WTC11 (cell line): ENCODE measurements around the gene ATP6AP1. TPM values are rescaled to one million over a fixed set of nuclear protein-coding genes. Genes with fewer than 3 reads are reported as not detected.

Experiments
- ATAC-seq: fragments of 200-7000 bp; cut with Tn5 transposase; 2 replicates; pipeline ENCODE4 v1.10.0; 2021; ENCODE audit warnings: mild to moderate bottlenecking, moderate library complexity
- CTCF ChIA-PET: fragments of 300-600 bp; sonication (Branson Sonifier 250); formaldehyde crosslinking; loops from one replicate; lab custom pipeline; 2021; ENCODE audit warnings: antibody characterized with exemption; lab: Charles Lee
- POLR2A ChIA-PET: fragments of 350-600 bp; sonication (Branson Sonifier 250); formaldehyde crosslinking; loops from one replicate; lab custom pipeline; 2021; ENCODE audit warnings: antibody characterized with exemption; lab: Charles Lee
- DNase-seq: peaks from one replicate; pipeline ENCODE4 v3.0.0; 2021; ENCODE audit warnings: low spot score
- H3K27ac Mint-ChIP-seq: 2 replicates; pipeline ENCODE4 v1.8.0; 2021; ENCODE audit warnings: mixed read lengths
- H3K27me3 Mint-ChIP-seq: 2 replicates; pipeline ENCODE4 v1.8.0; 2021; ENCODE audit warnings: low read depth, mild to moderate bottlenecking, moderate library complexity, mixed read lengths
- H3K36me3 Mint-ChIP-seq: 2 replicates; pipeline ENCODE4 v1.8.0; 2021; ENCODE audit warnings: mixed read lengths
- H3K4me1 Mint-ChIP-seq: 2 replicates; pipeline ENCODE4 v1.8.0; 2022; ENCODE audit warnings: mixed read lengths
- H3K4me3 Mint-ChIP-seq: 2 replicates; pipeline ENCODE4 v1.8.0; 2021; ENCODE audit warnings: mild to moderate bottlenecking, moderate library complexity, mixed read lengths
- H3K9me3 Mint-ChIP-seq: 2 replicates; pipeline ENCODE4 v1.8.0; 2021; ENCODE audit warnings: mixed read lengths
- AR ChIP-seq: fragments of 250-450 bp; sonication (Bioruptor Pico); IDR thresholded peaks from 2 replicates; pipeline ENCODE4 v1.9.0; 2021; ENCODE audit warnings: mild to moderate bottlenecking
- CBFB ChIP-seq: sonication (generic); formaldehyde crosslinking; IDR thresholded peaks from 2 replicates; pipeline ENCODE4 v1.8.1; 2022; ENCODE audit warnings: mild to moderate bottlenecking, low read depth, missing genetic modification reagents
- ESRRA ChIP-seq: sonication (generic); formaldehyde crosslinking; IDR thresholded peaks from 2 replicates; pipeline ENCODE4 v1.8.1; 2022; ENCODE audit warnings: mild to moderate bottlenecking, missing genetic modification reagents, borderline replicate concordance
- KAT7 ChIP-seq: sonication (generic); formaldehyde crosslinking; IDR thresholded peaks from 2 replicates; pipeline ENCODE4 v1.8.1; 2023; ENCODE audit warnings: missing genetic modification reagents, mild to moderate bottlenecking, borderline replicate concordance
- MAX ChIP-seq: sonication (generic); formaldehyde crosslinking; IDR thresholded peaks from 2 replicates; pipeline ENCODE4 v1.8.0; 2022; ENCODE audit warnings: mild to moderate bottlenecking, missing genetic modification reagents
- MXD4 ChIP-seq: fragments of 250-450 bp; sonication (Bioruptor Pico); IDR thresholded peaks from 2 replicates; pipeline ENCODE4 v1.8.0; 2021; ENCODE audit warnings: mild to moderate bottlenecking, moderate library complexity, borderline replicate concordance
- NFE2L1 ChIP-seq: sonication (generic); formaldehyde crosslinking; IDR thresholded peaks from 2 replicates; pipeline ENCODE4 v1.8.1; 2023; ENCODE audit warnings: missing genetic modification reagents
- NFYB ChIP-seq: sonication (generic); formaldehyde crosslinking; conservative IDR thresholded peaks from 2 replicates; pipeline ENCODE4 v1.8.0; 2022; ENCODE audit warnings: low read depth, missing genetic modification reagents
- NR2C2 ChIP-seq: sonication (generic); formaldehyde crosslinking; IDR thresholded peaks from 2 replicates; pipeline ENCODE4 v1.8.0; 2022; ENCODE audit warnings: mild to moderate bottlenecking, missing genetic modification reagents
- RELA ChIP-seq: sonication (generic); formaldehyde crosslinking; IDR thresholded peaks from 2 replicates; pipeline ENCODE4 v1.8.1; 2022; ENCODE audit warnings: missing genetic modification reagents, mild to moderate bottlenecking, borderline replicate concordance
- SMAD4 ChIP-seq: sonication (generic); formaldehyde crosslinking; IDR thresholded peaks from 2 replicates; pipeline ENCODE4 v1.8.0; 2022; ENCODE audit warnings: mild to moderate bottlenecking, missing genetic modification reagents
- TCF7 ChIP-seq: sonication (generic); formaldehyde crosslinking; IDR thresholded peaks from 2 replicates; pipeline ENCODE4 v1.8.0; 2022; ENCODE audit warnings: mild to moderate bottlenecking, low read depth, missing genetic modification reagents, moderate library complexity
- ZBTB43 ChIP-seq: sonication (generic); formaldehyde crosslinking; IDR thresholded peaks from 2 replicates; pipeline ENCODE4 v1.8.1; 2023; ENCODE audit warnings: mild to moderate bottlenecking, missing genetic modification reagents
- ZNF219 ChIP-seq: sonication (generic); formaldehyde crosslinking; IDR thresholded peaks from 2 replicates; pipeline ENCODE4 v1.8.0; 2023; ENCODE audit warnings: missing genetic modification reagents, mild to moderate bottlenecking, borderline replicate concordance
- ZNF232 ChIP-seq: sonication (generic); formaldehyde crosslinking; IDR thresholded peaks from 2 replicates; pipeline ENCODE4 v1.8.0; 2022; ENCODE audit warnings: mild to moderate bottlenecking, missing genetic modification reagents
- ZNF317 ChIP-seq: sonication (generic); formaldehyde crosslinking; IDR thresholded peaks from 2 replicates; pipeline ENCODE4 v1.8.1; 2023; ENCODE audit warnings: low read depth, mild to moderate bottlenecking, moderate library complexity, missing genetic modification reagents, borderline replicate concordance
- ZSCAN18 ChIP-seq: fragments of 250-450 bp; sonication (Bioruptor Pico); IDR thresholded peaks from 2 replicates; pipeline ENCODE4 v2.1.2; 2022; ENCODE audit warnings: mild to moderate bottlenecking, moderate library complexity
- total RNA-seq: library from RNA; stranded (reverse); gene quantifications from 3 replicates; pipeline ENCODE4 v1.2.3, GENCODE V29; 2021
- TF ChIP-seq, protein P1 (sequence below): sonication (generic); formaldehyde crosslinking; IDR thresholded peaks from 2 replicates; pipeline ENCODE4 v1.8.1; 2023; ENCODE audit warnings: mild to moderate bottlenecking, moderate library complexity, missing genetic modification reagents
- TF ChIP-seq, protein P2 (sequence below): fragments of 250-450 bp; sonication (Bioruptor Pico); IDR thresholded peaks from 2 replicates; pipeline ENCODE4 v1.9.0; 2021; ENCODE audit warnings: mild to moderate bottlenecking, borderline replicate concordance
- TF ChIP-seq, protein P3 (sequence below): sonication (generic); formaldehyde crosslinking; IDR thresholded peaks from 2 replicates; pipeline ENCODE4 v1.8.1; 2022; ENCODE audit warnings: missing genetic modification reagents, borderline replicate concordance
- TF ChIP-seq, protein P4 (sequence below): sonication (generic); formaldehyde crosslinking; IDR thresholded peaks from 2 replicates; pipeline ENCODE4 v1.8.0; 2023; ENCODE audit warnings: missing genetic modification reagents

Gene ATP6AP1
- total RNA-seq, 1 experiment from 2014 or later = 43.9 TPM

- no peaks in the 10 kb centered on the region for H3K36me3 Mint-ChIP-seq
- TF ChIP-seq, protein P1, sequence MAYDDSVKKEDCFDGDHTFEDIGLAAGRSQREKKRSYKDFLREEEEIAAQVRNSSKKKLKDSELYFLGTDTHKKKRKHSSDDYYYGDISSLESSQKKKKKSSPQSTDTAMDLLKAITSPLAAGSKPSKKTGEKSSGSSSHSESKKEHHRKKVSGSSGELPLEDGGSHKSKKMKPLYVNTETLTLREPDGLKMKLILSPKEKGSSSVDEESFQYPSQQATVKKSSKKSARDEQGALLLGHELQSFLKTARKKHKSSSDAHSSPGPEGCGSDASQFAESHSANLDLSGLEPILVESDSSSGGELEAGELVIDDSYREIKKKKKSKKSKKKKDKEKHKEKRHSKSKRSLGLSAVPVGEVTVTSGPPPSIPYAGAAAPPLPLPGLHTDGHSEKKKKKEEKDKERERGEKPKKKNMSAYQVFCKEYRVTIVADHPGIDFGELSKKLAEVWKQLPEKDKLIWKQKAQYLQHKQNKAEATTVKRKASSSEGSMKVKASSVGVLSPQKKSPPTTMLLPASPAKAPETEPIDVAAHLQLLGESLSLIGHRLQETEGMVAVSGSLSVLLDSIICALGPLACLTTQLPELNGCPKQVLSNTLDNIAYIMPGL (CRISPR knock-in tag) = no peak
- TF ChIP-seq, protein P2, sequence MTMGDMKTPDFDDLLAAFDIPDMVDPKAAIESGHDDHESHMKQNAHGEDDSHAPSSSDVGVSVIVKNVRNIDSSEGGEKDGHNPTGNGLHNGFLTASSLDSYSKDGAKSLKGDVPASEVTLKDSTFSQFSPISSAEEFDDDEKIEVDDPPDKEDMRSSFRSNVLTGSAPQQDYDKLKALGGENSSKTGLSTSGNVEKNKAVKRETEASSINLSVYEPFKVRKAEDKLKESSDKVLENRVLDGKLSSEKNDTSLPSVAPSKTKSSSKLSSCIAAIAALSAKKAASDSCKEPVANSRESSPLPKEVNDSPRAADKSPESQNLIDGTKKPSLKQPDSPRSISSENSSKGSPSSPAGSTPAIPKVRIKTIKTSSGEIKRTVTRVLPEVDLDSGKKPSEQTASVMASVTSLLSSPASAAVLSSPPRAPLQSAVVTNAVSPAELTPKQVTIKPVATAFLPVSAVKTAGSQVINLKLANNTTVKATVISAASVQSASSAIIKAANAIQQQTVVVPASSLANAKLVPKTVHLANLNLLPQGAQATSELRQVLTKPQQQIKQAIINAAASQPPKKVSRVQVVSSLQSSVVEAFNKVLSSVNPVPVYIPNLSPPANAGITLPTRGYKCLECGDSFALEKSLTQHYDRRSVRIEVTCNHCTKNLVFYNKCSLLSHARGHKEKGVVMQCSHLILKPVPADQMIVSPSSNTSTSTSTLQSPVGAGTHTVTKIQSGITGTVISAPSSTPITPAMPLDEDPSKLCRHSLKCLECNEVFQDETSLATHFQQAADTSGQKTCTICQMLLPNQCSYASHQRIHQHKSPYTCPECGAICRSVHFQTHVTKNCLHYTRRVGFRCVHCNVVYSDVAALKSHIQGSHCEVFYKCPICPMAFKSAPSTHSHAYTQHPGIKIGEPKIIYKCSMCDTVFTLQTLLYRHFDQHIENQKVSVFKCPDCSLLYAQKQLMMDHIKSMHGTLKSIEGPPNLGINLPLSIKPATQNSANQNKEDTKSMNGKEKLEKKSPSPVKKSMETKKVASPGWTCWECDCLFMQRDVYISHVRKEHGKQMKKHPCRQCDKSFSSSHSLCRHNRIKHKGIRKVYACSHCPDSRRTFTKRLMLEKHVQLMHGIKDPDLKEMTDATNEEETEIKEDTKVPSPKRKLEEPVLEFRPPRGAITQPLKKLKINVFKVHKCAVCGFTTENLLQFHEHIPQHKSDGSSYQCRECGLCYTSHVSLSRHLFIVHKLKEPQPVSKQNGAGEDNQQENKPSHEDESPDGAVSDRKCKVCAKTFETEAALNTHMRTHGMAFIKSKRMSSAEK = no peak
- no peak for TF ChIP-seq ZNF219 (CRISPR knock-in tag)
- no peak for TF ChIP-seq ZSCAN18 (CRISPR knock-in tag)
- no peak for TF ChIP-seq ZNF317 (CRISPR knock-in tag)
- TF ChIP-seq KAT7 (CRISPR knock-in tag) = no peak
- TF ChIP-seq MXD4 (CRISPR knock-in tag) = no peak
- TF ChIP-seq NFYB (CRISPR knock-in tag) = no peak
- TF ChIP-seq NFE2L1 (CRISPR knock-in tag) = no peak
- no peak for TF ChIP-seq NR2C2 (CRISPR knock-in tag)
- TF ChIP-seq CBFB (CRISPR knock-in tag) = no peak
- TF ChIP-seq, all 79 proteins: peak for 0
- Mint-ChIP-seq H3K27me3 (peaks cover 10% of the 10 kb centered on the region), H3K4me1 (no peaks in the 10 kb centered on the region), H3K9me3 (no peaks in the 10 kb centered on the region), H3K4me3 (no peak overlapping the region), H3K27ac (no peak overlapping the region)
- ChIA-PET POLR2A (no interaction called here), CTCF (interaction anchor here (0.5 to 3.0 kb wide), 2 partner anchors 37 to 86 kb away, joined by 5 to 11 read pairs; no protein-coding TSS in a partner anchor)
- DNase-seq (no peak), ATAC-seq (no peak)
These were observed 31.4 kb downstream of the ATP6AP1 start for GRCh38 chrX:154459832-154460231.

GRCh38 chrX:154460326-154460725, 31.8 kb downstream of the ATP6AP1 start:
- H3K36me3 Mint-ChIP-seq = no peaks in the 10 kb centered on the region
- no peak for DNase-seq
- H3K27ac Mint-ChIP-seq = no peak overlapping the region
- POLR2A ChIA-PET = no interaction called here
- CTCF ChIA-PET = interaction anchor here (0.7 kb wide), 1 partner anchor 67 kb away, joined by 3 read pairs; no protein-coding TSS in a partner anchor
- peaks cover 9% of the 10 kb centered on the region for H3K27me3 Mint-ChIP-seq
- no peaks in the 10 kb centered on the region for H3K4me1 Mint-ChIP-seq
- H3K4me3 Mint-ChIP-seq = no peak overlapping the region
- ATAC-seq = no peak
- H3K9me3 Mint-ChIP-seq = no peaks in the 10 kb centered on the region
- no peak for TF ChIP-seq AR (CRISPR knock-in tag)
- TF ChIP-seq, protein P3, sequence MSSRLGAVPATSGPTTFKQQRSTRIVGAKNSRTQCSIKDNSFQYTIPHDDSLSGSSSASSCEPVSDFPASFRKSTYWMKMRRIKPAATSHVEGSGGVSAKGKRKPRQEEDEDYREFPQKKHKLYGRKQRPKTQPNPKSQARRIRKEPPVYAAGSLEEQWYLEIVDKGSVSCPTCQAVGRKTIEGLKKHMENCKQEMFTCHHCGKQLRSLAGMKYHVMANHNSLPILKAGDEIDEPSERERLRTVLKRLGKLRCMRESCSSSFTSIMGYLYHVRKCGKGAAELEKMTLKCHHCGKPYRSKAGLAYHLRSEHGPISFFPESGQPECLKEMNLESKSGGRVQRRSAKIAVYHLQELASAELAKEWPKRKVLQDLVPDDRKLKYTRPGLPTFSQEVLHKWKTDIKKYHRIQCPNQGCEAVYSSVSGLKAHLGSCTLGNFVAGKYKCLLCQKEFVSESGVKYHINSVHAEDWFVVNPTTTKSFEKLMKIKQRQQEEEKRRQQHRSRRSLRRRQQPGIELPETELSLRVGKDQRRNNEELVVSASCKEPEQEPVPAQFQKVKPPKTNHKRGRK (CRISPR knock-in tag) = no peak
- TF ChIP-seq MAX (CRISPR knock-in tag) = no peak
- TF ChIP-seq MXD4 (CRISPR knock-in tag) = no peak
- no peak for TF ChIP-seq ESRRA (CRISPR knock-in tag)
- no peak for TF ChIP-seq SMAD4 (CRISPR knock-in tag)
- no peak for TF ChIP-seq TCF7 (CRISPR knock-in tag)
- TF ChIP-seq ZNF232 (CRISPR knock-in tag) = no peak
- no peak for TF ChIP-seq NR2C2 (CRISPR knock-in tag)
- no peak for TF ChIP-seq ZBTB43 (CRISPR knock-in tag)
- TF ChIP-seq, protein P4, sequence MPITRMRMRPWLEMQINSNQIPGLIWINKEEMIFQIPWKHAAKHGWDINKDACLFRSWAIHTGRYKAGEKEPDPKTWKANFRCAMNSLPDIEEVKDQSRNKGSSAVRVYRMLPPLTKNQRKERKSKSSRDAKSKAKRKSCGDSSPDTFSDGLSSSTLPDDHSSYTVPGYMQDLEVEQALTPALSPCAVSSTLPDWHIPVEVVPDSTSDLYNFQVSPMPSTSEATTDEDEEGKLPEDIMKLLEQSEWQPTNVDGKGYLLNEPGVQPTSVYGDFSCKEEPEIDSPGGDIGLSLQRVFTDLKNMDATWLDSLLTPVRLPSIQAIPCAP (CRISPR knock-in tag) = no peak
- TF ChIP-seq RELA = no peak
